Activated T-cell treated with anti-CD3 and anti-CD28 coated beads, Interleukin-2, amount 50 U/mL, for 72 hours (primary cell): Measurements from ENCODE around the gene PRSS21. TPM values are rescaled to one million over a fixed set of nuclear protein-coding genes. Genes with fewer than 3 reads are reported as not detected.

Experiments used
- ATAC-seq, 2 donors: fragments of 150-1000 bp; cut with Tn5 transposase; replicated peaks in 1 of 2; 2 replicates each; pipeline ENCODE4 v1.10.0; 2021; ENCODE audit warnings: moderate library complexity in 2 of 2, mild to moderate bottlenecking in 1 of 2
- DNase-seq, 2 donors: peaks; one replicate each; pipeline ENCODE4 v3.0.0; 2021 to 2022; ENCODE audit warnings: mixed read lengths in 1 of 2
- H3K27ac Mint-ChIP-seq: one replicate; pipeline ENCODE4 v1.8.0; 2022; ENCODE audit warnings: mild to moderate bottlenecking, moderate library complexity, mixed read lengths
- H3K27me3 Mint-ChIP-seq: one replicate; pipeline ENCODE4 v1.8.0; 2022; ENCODE audit warnings: low read depth, mixed read lengths
- H3K36me3 Mint-ChIP-seq, 2 donors: one replicate each; pipeline ENCODE4 v1.8.0; 2022; ENCODE audit warnings: mixed read lengths in 2 of 2, mild to moderate bottlenecking in 1 of 2; ENCODE audit not compliant: insufficient read depth in 2 of 2
- H3K4me1 Mint-ChIP-seq: one replicate; pipeline ENCODE4 v1.8.0; 2022; ENCODE audit warnings: low read depth, mixed read lengths
- H3K4me3 Mint-ChIP-seq, 2 donors: one replicate each; pipeline ENCODE4 v1.8.0; 2022; ENCODE audit warnings: mild to moderate bottlenecking in 2 of 2, mixed read lengths in 2 of 2, moderate library complexity in 2 of 2
- H3K9me3 Mint-ChIP-seq, 2 donors: one replicate each; pipeline ENCODE4 v1.8.0; 2022; ENCODE audit warnings: mixed read lengths in 2 of 2
- total RNA-seq, 2 donors: library from RNA; stranded (reverse); gene quantifications; one replicate each; pipeline ENCODE4 v1.2.3, GENCODE V29; 2022

Gene PRSS21
- total RNA-seq, 2 donors from 2014 or later: 2.4 to 10.3 TPM

GRCh38 chr16:2785101-2785991 is 31.7 kb upstream of the PRSS21 start:
- Mint-ChIP-seq H3K36me3 (no peaks in the 10 kb centered on the region), H3K4me3 (peak overlapping the region; percentile 84 to 91), H3K4me1 (peaks cover 11% of the 10 kb centered on the region), H3K9me3 (no peaks in the 10 kb centered on the region), H3K27me3 (peaks cover 10% of the 10 kb centered on the region), H3K27ac (peak overlapping the region; percentile 72)
- ATAC-seq (peak; percentile 76 to 78), DNase-seq (peak; percentile 49)

- no peak overlapping the region for H3K27ac Mint-ChIP-seq
- peaks cover 13% of the 10 kb centered on the region for H3K27me3 Mint-ChIP-seq
- no peak for ATAC-seq
- H3K36me3 Mint-ChIP-seq: no peaks in the 10 kb centered on the region
- no peak for DNase-seq
- H3K4me1 Mint-ChIP-seq: peaks cover 11% of the 10 kb centered on the region
- H3K4me3 Mint-ChIP-seq: peak overlapping the region; percentile 59
- no peaks in the 10 kb centered on the region for H3K9me3 Mint-ChIP-seq
Observed at GRCh38 chr16:2786061-2786825, 30.8 kb upstream of the PRSS21 start.

GRCh38 chr16:2786826-2787151 is 30.2 kb upstream of the PRSS21 start:
- DNase-seq: no peak
- H3K27ac Mint-ChIP-seq: no peak overlapping the region
- peaks cover 11% of the 10 kb centered on the region for H3K4me1 Mint-ChIP-seq
- peaks cover 17% of the 10 kb centered on the region for H3K27me3 Mint-ChIP-seq
- H3K4me3 Mint-ChIP-seq: no peak overlapping the region
- H3K9me3 Mint-ChIP-seq: no peaks in the 10 kb centered on the region
- H3K36me3 Mint-ChIP-seq: no peaks in the 10 kb centered on the region
- ATAC-seq: no peak

- DNase-seq: no peak
- Mint-ChIP-seq H3K27ac (peak within 1 kb of the TSS; percentile 29), H3K27me3 (peaks cover 23% of the 10 kb centered on the region), H3K36me3 (no peaks in the 10 kb centered on the region), H3K4me3 (peak within 1 kb of the TSS in 1 of 2 donors; percentile 59), H3K4me1 (peaks cover 11% of the 10 kb centered on the region), H3K9me3 (no peaks in the 10 kb centered on the region)
- no peak for ATAC-seq
Observed at GRCh38 chr16:2787406-2787805, 29.6 kb upstream of the PRSS21 start, which contains the start of gene PRSS33. Gene PRSS33, minus strand, starts transcription at chr16:2787560. Its CDS starts 1,013 bp downstream, at chr16:2786547.

- Mint-ChIP-seq H3K4me3 (no peak overlapping the region), H3K36me3 (no peaks in the 10 kb centered on the region), H3K27ac (peak overlapping the region; percentile 29), H3K27me3 (peaks cover 23% of the 10 kb centered on the region), H3K4me1 (peaks cover 11% of the 10 kb centered on the region), H3K9me3 (no peaks in the 10 kb centered on the region)
- ATAC-seq (no peak), DNase-seq (no peak)
Observed at GRCh38 chr16:2787961-2788360, 29.1 kb upstream of the PRSS21 start.

- no peaks in the 10 kb centered on the region for H3K9me3 Mint-ChIP-seq
- peaks cover 6% of the 10 kb centered on the region for H3K4me1 Mint-ChIP-seq
- no peak overlapping the region for H3K4me3 Mint-ChIP-seq
- no peak for DNase-seq
- H3K27ac Mint-ChIP-seq: no peak overlapping the region
- H3K36me3 Mint-ChIP-seq: no peaks in the 10 kb centered on the region
- no peak for ATAC-seq
- H3K27me3 Mint-ChIP-seq: peaks cover 23% of the 10 kb centered on the region
Observed at GRCh38 chr16:2790631-2791030, 26.4 kb upstream of the PRSS21 start.

GRCh38 chr16:2791174-2791573 is 25.9 kb upstream of the PRSS21 start:
- DNase-seq: no peak
- no peak overlapping the region for H3K27ac Mint-ChIP-seq
- H3K27me3 Mint-ChIP-seq: peaks cover 26% of the 10 kb centered on the region
- H3K9me3 Mint-ChIP-seq: no peaks in the 10 kb centered on the region
- ATAC-seq: no peak
- H3K4me1 Mint-ChIP-seq: peaks cover 3% of the 10 kb centered on the region
- H3K36me3 Mint-ChIP-seq: no peaks in the 10 kb centered on the region
- H3K4me3 Mint-ChIP-seq: no peak overlapping the region

GRCh38 chr16:2792940-2793339 is 24.1 kb upstream of the PRSS21 start:
- no peaks in the 10 kb centered on the region for H3K4me1 Mint-ChIP-seq
- no peak overlapping the region for H3K4me3 Mint-ChIP-seq
- no peak overlapping the region for H3K27ac Mint-ChIP-seq
- peaks cover 24% of the 10 kb centered on the region for H3K27me3 Mint-ChIP-seq
- H3K9me3 Mint-ChIP-seq: no peaks in the 10 kb centered on the region
- ATAC-seq: no peak
- H3K36me3 Mint-ChIP-seq: no peaks in the 10 kb centered on the region
- no peak for DNase-seq

GRCh38 chr16:2795395-2796143 is 21.5 kb upstream of the PRSS21 start:
- Mint-ChIP-seq H3K9me3 (no peaks in the 10 kb centered on the region), H3K4me1 (no peaks in the 10 kb centered on the region), H3K4me3 (no peak overlapping the region), H3K36me3 (no peaks in the 10 kb centered on the region), H3K27me3 (peaks cover 19% of the 10 kb centered on the region), H3K27ac (no peak overlapping the region)
- no peak for DNase-seq
- ATAC-seq: no peak

GRCh38 chr16:2798723-2799204 is 18.3 kb upstream of the PRSS21 start:
- ATAC-seq: no peak
- no peak for DNase-seq
- Mint-ChIP-seq H3K27ac (no peak overlapping the region), H3K9me3 (peaks cover under 1 to 3% of the 10 kb centered on the region in 2 donors), H3K36me3 (peaks cover 0 to 3% of the 10 kb centered on the region in 2 donors), H3K4me3 (no peak overlapping the region), H3K27me3 (peaks cover 11% of the 10 kb centered on the region), H3K4me1 (no peaks in the 10 kb centered on the region)

GRCh38 chr16:2799205-2799858 is 17.7 kb upstream of the PRSS21 start:
- Mint-ChIP-seq H3K27me3 (peaks cover 14% of the 10 kb centered on the region), H3K36me3 (peaks cover 0 to 5% of the 10 kb centered on the region in 2 donors), H3K4me3 (no peak overlapping the region), H3K4me1 (no peaks in the 10 kb centered on the region), H3K27ac (no peak overlapping the region), H3K9me3 (peaks cover 2 to 8% of the 10 kb centered on the region in 2 donors)
- ATAC-seq (no peak), DNase-seq (no peak)

- DNase-seq: no peak
- no peak overlapping the region for H3K27ac Mint-ChIP-seq
- peaks cover 3 to 9% of the 10 kb centered on the region in 2 donors for H3K9me3 Mint-ChIP-seq
- no peaks in the 10 kb centered on the region for H3K4me1 Mint-ChIP-seq
- peaks cover 14% of the 10 kb centered on the region for H3K27me3 Mint-ChIP-seq
- peaks cover 0 to 5% of the 10 kb centered on the region in 2 donors for H3K36me3 Mint-ChIP-seq
- no peak overlapping the region for H3K4me3 Mint-ChIP-seq
- no peak for ATAC-seq
Observed at GRCh38 chr16:2799859-2800226, 17.2 kb upstream of the PRSS21 start.
